GM21381 (cell line): ENCODE data around the gene CXCL14.

Experiments
- ATAC-seq: cut with Tn5 transposase; IDR thresholded peaks from one replicate; pipeline ENCODE4 v1.9.1; 2021; ENCODE audit warnings: mild to moderate bottlenecking, moderate library complexity; ENCODE audit not compliant: unreplicated experiment

Gene CXCL14

DNA sequence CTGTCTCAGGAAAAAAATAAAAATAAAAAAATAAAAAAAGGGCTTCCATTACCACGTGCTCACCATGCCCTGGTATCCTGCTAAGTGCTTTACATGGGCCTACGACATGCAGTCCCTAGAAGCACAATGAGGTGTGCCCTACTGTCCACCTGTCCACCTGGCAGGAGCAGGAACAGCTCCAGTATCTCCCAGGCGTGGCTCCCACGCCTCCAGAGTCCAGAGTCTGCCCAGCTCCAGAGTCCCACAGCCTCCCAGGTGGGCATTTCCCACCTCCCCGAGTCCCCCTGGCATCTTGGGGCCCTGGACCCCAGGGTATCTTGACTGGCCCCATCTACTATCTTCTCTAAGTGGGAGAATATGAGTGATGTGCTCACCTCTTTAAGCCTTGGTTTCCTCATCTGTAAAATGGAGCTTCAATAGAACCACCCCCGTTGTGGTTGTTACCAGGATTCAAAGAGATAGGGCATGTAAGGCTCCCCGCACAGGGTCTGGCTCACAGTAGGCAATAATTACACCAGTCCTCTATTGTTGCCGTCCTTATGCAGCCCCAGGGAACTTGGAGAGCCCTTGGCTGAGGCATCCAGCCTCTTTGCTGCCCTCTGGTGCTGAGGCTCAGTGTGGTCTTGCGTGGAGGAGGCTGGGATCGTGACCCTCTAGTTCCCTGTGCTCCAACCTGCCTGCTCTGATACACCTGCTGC is 8.9 kb downstream of the CXCL14 start:
- ATAC-seq = no peak

DNA sequence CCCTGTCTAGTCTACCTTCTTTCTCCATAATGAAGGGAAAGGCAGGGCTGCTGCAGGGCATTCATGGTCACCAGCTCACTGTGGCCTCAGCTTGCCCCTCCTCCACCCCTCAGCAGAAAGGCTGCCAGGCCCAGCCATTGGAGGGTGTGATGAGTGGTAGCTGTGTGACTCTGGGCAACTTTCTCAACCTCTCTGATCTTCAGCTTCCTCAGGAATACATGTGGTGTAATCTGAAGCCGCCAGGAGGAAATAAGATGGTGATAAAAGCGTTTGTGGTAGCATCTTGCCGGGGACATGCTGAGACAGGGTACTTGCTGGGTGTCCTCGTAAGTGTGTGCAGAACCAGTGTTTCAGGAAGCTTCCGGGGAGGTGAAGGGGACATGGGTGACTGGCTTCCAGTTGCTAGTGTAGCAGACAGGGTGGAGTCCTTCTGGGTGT is 9.8 kb downstream of the CXCL14 start:
- ATAC-seq = no peak

GRCh38 chr5:135568246-135568645 is 10.5 kb downstream of the CXCL14 start:
- ATAC-seq = no peak

DNA sequence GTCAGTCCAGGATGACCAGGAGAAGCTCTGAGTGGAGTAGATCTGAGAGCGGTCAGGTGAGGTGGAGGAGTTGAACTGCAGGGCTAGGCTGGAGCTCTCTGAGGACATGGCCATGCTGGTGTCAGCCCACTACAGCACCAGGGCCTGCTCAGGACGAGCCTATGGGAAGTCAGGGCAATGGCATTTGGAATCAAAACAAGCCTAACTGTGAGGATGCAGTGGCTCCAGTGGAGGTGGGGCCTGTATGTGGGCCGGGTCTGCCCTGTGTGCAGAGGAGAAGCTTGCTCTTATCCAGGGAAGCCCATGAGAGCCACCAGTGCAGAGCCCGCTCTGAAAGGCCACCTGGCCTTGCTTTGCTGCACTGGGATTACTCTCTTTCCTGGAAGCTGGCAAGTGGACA is 11.1 kb downstream of the CXCL14 start:
- ATAC-seq = no peak

- no peak for ATAC-seq
Observed at GRCh38 chr5:135566422-135567400, 12.1 kb downstream of the CXCL14 start.

- no peak for ATAC-seq
Observed at GRCh38 chr5:135565725-135566421, 12.9 kb downstream of the CXCL14 start.

GRCh38 chr5:135565266-135565665 is 13.5 kb downstream of the CXCL14 start:
- no peak for ATAC-seq

GRCh38 chr5:135564331-135564730 is 14.5 kb downstream of the CXCL14 start:
- ATAC-seq = no peak

GRCh38 chr5:135561266-135561665 is 17.5 kb downstream of the CXCL14 start:
- ATAC-seq = no peak

DNA sequence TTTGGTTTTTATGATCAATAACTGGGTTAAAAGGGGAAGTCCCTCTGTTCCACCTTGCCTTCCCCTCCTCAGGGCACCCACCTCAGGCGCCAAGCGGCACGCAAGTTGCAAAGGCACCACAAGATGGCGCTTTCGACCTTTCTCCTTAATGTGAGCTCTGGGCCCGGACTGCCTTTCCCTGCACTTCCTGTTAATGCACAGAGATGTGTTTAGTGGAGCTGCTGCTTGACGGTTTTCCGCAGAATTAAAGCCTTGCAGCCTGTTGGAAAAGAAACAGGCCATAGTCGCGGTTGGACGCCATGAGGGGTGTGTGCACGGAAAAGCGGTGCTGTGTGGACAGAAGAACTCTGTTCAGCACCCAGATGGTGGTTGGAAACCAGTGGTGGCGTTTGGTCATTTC is 17.9 kb downstream of the CXCL14 start:
- ATAC-seq = peak; percentile 84

GRCh38 chr5:135559354-135559753 is 19.4 kb downstream of the CXCL14 start:
- no peak for ATAC-seq

DNA sequence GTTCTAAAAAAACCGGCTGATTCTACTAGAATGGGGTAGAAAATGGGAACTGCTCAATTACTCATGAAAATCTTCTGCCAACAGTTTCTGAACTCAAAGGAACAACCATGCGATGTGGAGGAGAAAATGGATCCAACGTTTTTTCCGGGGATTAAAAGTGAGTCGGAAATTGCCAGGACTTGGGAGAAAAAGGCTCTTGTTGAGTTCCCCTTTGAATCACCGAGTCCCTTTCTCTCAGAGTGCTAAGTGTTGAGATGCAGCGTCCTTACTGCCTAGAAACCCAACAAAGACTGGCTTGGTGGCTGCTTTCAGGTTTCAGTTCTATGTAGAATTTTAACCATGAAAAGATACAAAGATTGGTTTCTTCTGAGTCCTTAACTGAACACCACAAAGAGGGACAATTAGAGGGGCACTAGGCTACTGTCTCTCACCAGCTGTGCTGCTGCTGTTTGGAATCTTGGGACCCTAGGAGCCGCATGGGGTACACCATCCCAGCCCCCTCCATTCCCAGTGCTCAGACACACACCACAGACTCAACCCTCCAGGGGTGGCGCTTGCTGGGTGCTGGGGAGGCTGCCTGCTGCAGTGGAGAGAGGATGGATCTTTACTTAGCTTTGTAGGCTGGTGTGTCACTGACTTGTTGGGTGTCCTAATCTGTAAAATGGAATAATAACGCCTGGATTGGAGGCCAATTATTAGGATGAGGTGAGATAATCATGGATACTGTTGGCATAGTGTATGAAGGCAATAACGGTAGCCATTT is 21.5 kb downstream of the CXCL14 start:
- no peak for ATAC-seq

DNA sequence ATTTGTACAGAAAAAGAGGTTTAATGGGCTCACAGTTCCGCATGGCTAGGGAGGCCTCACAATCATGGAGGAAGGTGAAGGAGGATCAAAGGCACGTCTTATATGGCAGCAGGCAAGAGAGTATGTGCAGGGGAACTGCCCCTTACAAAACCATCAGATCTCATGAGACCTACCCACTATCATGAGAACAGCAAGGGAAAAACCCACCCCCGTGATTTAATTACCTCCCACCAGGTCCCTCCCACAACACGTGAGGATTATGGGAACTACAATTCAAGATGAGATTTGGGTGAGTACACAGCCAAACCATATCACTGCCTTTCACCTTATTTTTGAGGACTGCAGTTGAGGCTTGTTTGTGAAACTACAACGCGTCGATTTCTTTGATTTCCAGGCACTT is 22.2 kb downstream of the CXCL14 start:
- no peak for ATAC-seq

GRCh38 chr5:135555530-135555929 is 23.3 kb downstream of the CXCL14 start:
- ATAC-seq = no peak

GRCh38 chr5:135553688-135554462 is 24.9 kb downstream of the CXCL14 start:
- no peak for ATAC-seq

DNA sequence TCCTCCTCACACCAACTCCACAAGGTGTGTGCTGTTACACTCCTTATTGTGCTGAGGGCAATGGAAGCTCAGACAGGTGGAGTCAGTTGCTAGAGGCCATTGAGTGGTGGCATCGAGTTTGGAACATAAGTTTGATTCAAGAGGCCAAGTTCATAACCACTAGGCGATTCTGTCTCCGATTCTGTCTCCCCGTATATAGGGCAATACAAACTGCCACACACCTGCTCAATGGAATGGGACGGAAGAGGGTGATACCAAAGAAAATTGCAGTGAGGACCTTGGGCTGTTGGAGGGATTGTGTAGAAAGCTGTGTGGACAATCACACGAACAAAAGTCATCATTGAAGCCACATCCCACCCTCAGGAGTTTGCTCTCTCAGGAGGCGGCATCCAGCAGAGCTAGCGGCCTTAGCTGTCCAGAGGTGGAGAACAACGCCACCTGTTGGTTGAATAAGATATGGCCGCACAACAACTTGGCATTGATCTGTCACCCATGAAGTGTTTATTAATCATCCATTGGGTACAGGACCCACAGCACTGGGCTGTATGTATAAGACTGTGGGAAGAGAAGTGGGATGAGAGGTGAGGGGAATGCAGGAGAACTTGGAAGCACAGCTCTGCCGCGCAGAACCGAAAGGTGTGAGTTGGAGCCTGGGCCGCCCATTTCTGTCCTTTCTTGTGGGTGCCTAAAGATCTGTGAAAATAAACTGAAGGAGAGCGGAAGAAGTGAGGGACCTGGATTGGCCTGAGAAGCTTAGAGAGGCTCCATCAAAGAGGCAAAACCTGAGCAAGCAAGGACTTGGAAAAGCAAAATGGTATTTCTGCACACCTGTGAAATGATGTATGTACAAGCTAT is 27.0 kb downstream of the CXCL14 start:
- ATAC-seq = no peak

- ATAC-seq = no peak
Observed at GRCh38 chr5:135549413-135549812, 29.4 kb downstream of the CXCL14 start.

- ATAC-seq = no peak
Observed at GRCh38 chr5:135547590-135548254, 31.1 kb downstream of the CXCL14 start.
